Endothelial cell of umbilical vein (primary cell): Measurements from ENCODE around the gene SMIM3. TPM values are rescaled to one million over a fixed set of nuclear protein-coding genes. Genes with fewer than 3 reads are reported as not detected.

Experiments
- BruUV-seq: library from RNA; stranded (reverse); fragments of 400-500 nt; replicated peaks from 2 replicates; lab custom pipeline; 2021; lab: Mats Ljungman, UMichigan
- CTCF ChIA-PET: fragments of 300-600, 350-600 bp; sonication (Branson Sonifier 250); formaldehyde crosslinking; loops from one replicate; lab custom pipeline; 2021; ENCODE audit warnings: antibody characterized with exemption, inconsistent platforms; lab: Charles Lee
- POLR2A ChIA-PET: fragments of 300-600, 350-600 bp; sonication (Branson Sonifier 250); formaldehyde crosslinking; loops from one replicate; lab custom pipeline; 2021; ENCODE audit warnings: antibody characterized with exemption, inconsistent platforms; lab: Charles Lee
- DNase-seq: peaks from one replicate; pipeline ENCODE4 v3.0.0-alpha.2; 2011; ENCODE audit warnings: low read depth, low spot score
- FAIRE-seq: peaks from 2 replicates; lab custom pipeline; 2011; peaks lifted over from hg19 to GRCh38; lab: Jason Lieb, UNC
- H2AFZ ChIP-seq: 2 replicates; pipeline ENCODE4 v1.6.0; 2012; ENCODE audit warnings: low read depth, low read length, control low read depth, inconsistent platforms
- H3K27ac ChIP-seq: 2 replicates; pipeline ENCODE4 v1.5.1; 2011; ENCODE audit warnings: low read depth, mild to moderate bottlenecking, control low read depth, low read length, moderate library complexity; ENCODE audit not compliant: insufficient read depth
- H3K27me3 ChIP-seq, 2 experiments: 2 replicates each; pipeline versions ENCODE4 v1.6.0 to v1.6.1; 2011; ENCODE audit warnings: low read length in 2 of 2, mixed read lengths in 1 of 2; ENCODE audit not compliant: control insufficient read depth in 2 of 2, insufficient read depth in 2 of 2
- H3K36me3 ChIP-seq, 2 experiments: 2 replicates in 1 of 2; 3 replicates in 1 of 2; pipeline ENCODE4 v1.5.1; 2011; ENCODE audit warnings: low read length in 2 of 2, mild to moderate bottlenecking in 1 of 2, moderate library complexity in 1 of 2; ENCODE audit not compliant: control insufficient read depth in 2 of 2, insufficient read depth in 2 of 2; ENCODE audit errors: extremely low read depth in 1 of 2
- H3K4me1 ChIP-seq: 3 replicates; pipeline ENCODE4 v1.5.1; 2011; ENCODE audit warnings: mild to moderate bottlenecking, low read length; ENCODE audit not compliant: control insufficient read depth, insufficient read depth; ENCODE audit errors: extremely low read depth
- H3K4me2 ChIP-seq: 2 replicates; pipeline ENCODE4 v1.6.1; 2011; ENCODE audit warnings: low read length, control low read depth, mixed read lengths; ENCODE audit not compliant: insufficient read depth
- H3K4me3 ChIP-seq, 3 experiments: fragments of 200-600 bp in 1 of 3; sonication (generic), shearing (Covaris generic) in 1 of 3; replicated peaks in 1 of 3; 2 replicates each; pipeline ENCODE4 v1.5.1; 2011 to 2016; ENCODE audit warnings: control low read depth in 3 of 3, low read length in 3 of 3, mild to moderate bottlenecking in 2 of 3, inconsistent platforms in 1 of 3, low read depth in 1 of 3, moderate library complexity in 1 of 3; ENCODE audit not compliant: insufficient read depth in 1 of 3
- H3K79me2 ChIP-seq: 2 replicates; pipeline ENCODE4 v1.6.0; 2012; ENCODE audit warnings: low read length, inconsistent platforms; ENCODE audit not compliant: control insufficient read depth, insufficient read depth
- H3K9ac ChIP-seq: replicated peaks from 2 replicates; pipeline ENCODE3; 2011; ENCODE audit warnings: low read length, control low read depth; ENCODE audit not compliant: insufficient read depth; ENCODE audit errors: extremely low read depth
- H3K9me1 ChIP-seq: replicated peaks from 3 replicates; pipeline ENCODE4 v1.6.0; 2011; ENCODE audit warnings: mild to moderate bottlenecking, low read length; ENCODE audit not compliant: control insufficient read depth, insufficient read depth; ENCODE audit errors: extremely low read depth
- H3K9me3 ChIP-seq: replicated peaks from 2 replicates; pipeline ENCODE4 v1.5.1; 2012; ENCODE audit warnings: low read length, inconsistent platforms; ENCODE audit not compliant: control insufficient read depth, insufficient read depth
- H4K20me1 ChIP-seq: replicated peaks from 2 replicates; pipeline ENCODE3; 2011; ENCODE audit warnings: mild to moderate bottlenecking, low read length; ENCODE audit not compliant: control insufficient read depth, insufficient read depth; ENCODE audit errors: extremely low read depth
- CTCF ChIP-seq, 2 donors: IDR thresholded peaks; 1 replicate in 1 of 2; 2 replicates in 1 of 2; pipeline ENCODE4 v1.5.1; 2011; ENCODE audit warnings: low read length in 2 of 2, mild to moderate bottlenecking in 2 of 2, moderate library complexity in 2 of 2, control low read depth in 1 of 2, inconsistent platforms in 1 of 2, low read depth in 1 of 2; ENCODE audit not compliant: insufficient read depth in 1 of 2; ENCODE audit errors: extremely low read depth in 1 of 2
- EZH2 ChIP-seq: IDR thresholded peaks from 2 replicates; pipeline ENCODE4 v1.6.1; 2012; ENCODE audit warnings: borderline replicate concordance, low read depth, mild to moderate bottlenecking, moderate library complexity, low read length, inconsistent platforms; ENCODE audit not compliant: severe bottlenecking
- FOS ChIP-seq: IDR thresholded peaks from 2 replicates; pipeline ENCODE4 v1.6.1; 2011; ENCODE audit warnings: mild to moderate bottlenecking, low read length, moderate library complexity, borderline replicate concordance; ENCODE audit not compliant: insufficient read depth
- GATA2 ChIP-seq: IDR thresholded peaks from 2 replicates; pipeline ENCODE4 v1.7.0; 2011; ENCODE audit warnings: low read depth, mild to moderate bottlenecking, moderate library complexity, mixed read lengths, low read length; ENCODE audit not compliant: insufficient read length, insufficient read depth
- JUN ChIP-seq: IDR thresholded peaks from 2 replicates; pipeline ENCODE4 v1.6.1; 2011; ENCODE audit warnings: borderline replicate concordance, low read depth; ENCODE audit not compliant: insufficient read length, insufficient read depth
- MAX ChIP-seq: IDR thresholded peaks from 2 replicates; pipeline ENCODE4 v1.6.1; 2011; ENCODE audit not compliant: insufficient read depth, insufficient read length
- MYC ChIP-seq: IDR thresholded peaks from one replicate; pipeline ENCODE4 v1.6.1; 2011; ENCODE audit warnings: mild to moderate bottlenecking, low read depth, low read length
- POLR2A ChIP-seq: IDR thresholded peaks from 2 replicates; pipeline ENCODE4 v1.6.1; 2012; ENCODE audit warnings: low read depth, mild to moderate bottlenecking, control low read depth, low read length
- POLR2AphosphoS5 ChIP-seq: IDR thresholded peaks from 2 replicates; pipeline ENCODE4 v1.6.1; 2012; ENCODE audit warnings: low read depth, mild to moderate bottlenecking, control low read depth, low read length, moderate library complexity; ENCODE audit not compliant: insufficient read depth
- dilution Hi-C: fragments of 300-500 bp; cut with MboI; formaldehyde crosslinking; loops from one replicate; pipeline ENCODE4 v1.15.0; 2019; ENCODE audit warnings: low sequenced_read_pairs; ENCODE audit not compliant: extremely low pct_ligation_motif_present
- intact Hi-C: fragments of 100-400 bp; cut with micrococcal nuclease; formaldehyde crosslinking; loops from one replicate; pipeline ENCODE4 v1.10.0; 2022
- polyA plus RNA-seq, 4 experiments: library from polyadenylated mRNA; depleted of rRNA in 3 of 4; stranded (reverse) in 3 of 4; unstranded in 1 of 4; fragments of >200 nt; gene quantifications; 2 replicates each; pipeline versions ENCODE4 v1.2.1 to v1.2.3, GENCODE V29; 2011 to 2012; ENCODE audit warnings: missing spikeins in 1 of 4
- total RNA-seq: library from RNA; stranded (reverse); gene quantifications from 2 replicates; pipeline ENCODE4 v1.2.3, GENCODE V29; 2021

Gene SMIM3
- total and polyA plus RNA-seq, 2 donors (not counting 3 experiments of a cell fraction or from before 2014, with no cell fraction given): 1.0 to 2.0 TPM

DNA sequence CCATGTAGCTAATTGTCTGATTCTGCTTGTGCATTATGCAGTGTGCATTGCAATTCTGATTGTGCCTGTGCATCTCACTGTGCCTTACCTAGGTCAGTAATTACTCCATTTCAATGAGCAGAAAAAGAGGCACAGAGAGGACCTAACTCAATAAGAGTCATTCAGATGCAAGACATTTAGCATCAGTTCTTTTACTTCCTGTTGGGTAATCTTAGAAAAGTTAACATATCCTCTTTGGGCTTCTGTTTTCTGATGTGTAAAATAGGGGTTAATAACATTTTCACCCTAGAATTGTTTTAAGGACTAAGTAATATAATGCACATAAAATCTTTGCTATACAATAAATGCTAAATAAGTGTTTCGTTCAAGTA is 12.8 kb upstream of the SMIM3 start:
- ChIA-PET CTCF (interaction anchor here (1.4 kb wide), 1 partner anchor 18 kb away, joined by 3 read pairs; no protein-coding TSS in a partner anchor), POLR2A (no interaction called here)
- Histone ChIP-seq H3K4me3 (no peak overlapping the region), H3K9me3 (no peaks in the 10 kb centered on the region), H3K9me1 (no peaks in the 10 kb centered on the region), H3K9ac (no peak overlapping the region), H4K20me1 (no peaks in the 10 kb centered on the region), H3K36me3 (no peaks in the 10 kb centered on the region), H3K4me2 (no peak overlapping the region), H3K27ac (no peak overlapping the region), H2AFZ (no peak overlapping the region), H3K79me2 (no peaks in the 10 kb centered on the region), H3K4me1 (no peaks in the 10 kb centered on the region), H3K27me3 (peaks cover 24 to 36% of the 10 kb centered on the region in 2 experiments)
- no TSS peak for BruUV-seq
- DNase-seq (no peak), FAIRE-seq (no peak)
- dilution Hi-C loops (no loop called here), intact Hi-C loops (no loop called here)
- TF ChIP-seq MYC: no peak
- TF ChIP-seq EZH2: no peak
- TF ChIP-seq JUN: no peak
- TF ChIP-seq CTCF (IDR thresholded peaks at IDR 0.05; ENCODE audit: extremely low read depth in 1 of 2, insufficient read depth in 1 of 2, low read depth in 1 of 2, low read length in 2 of 2): no peak
- TF ChIP-seq POLR2AphosphoS5: no peak
- TF ChIP-seq POLR2A: no peak
- no peak for TF ChIP-seq MAX
- no peak for TF ChIP-seq GATA2
- no peak for TF ChIP-seq FOS
